Measurements from ENCODE around the gene LRRC7. TPM values are rescaled to one million over a fixed set of nuclear protein-coding genes. Genes with fewer than 3 reads are reported as not detected.

Gene LRRC7
- total and polyA plus RNA-seq, 3 experiments from 2014 or later = not detected

DNA sequence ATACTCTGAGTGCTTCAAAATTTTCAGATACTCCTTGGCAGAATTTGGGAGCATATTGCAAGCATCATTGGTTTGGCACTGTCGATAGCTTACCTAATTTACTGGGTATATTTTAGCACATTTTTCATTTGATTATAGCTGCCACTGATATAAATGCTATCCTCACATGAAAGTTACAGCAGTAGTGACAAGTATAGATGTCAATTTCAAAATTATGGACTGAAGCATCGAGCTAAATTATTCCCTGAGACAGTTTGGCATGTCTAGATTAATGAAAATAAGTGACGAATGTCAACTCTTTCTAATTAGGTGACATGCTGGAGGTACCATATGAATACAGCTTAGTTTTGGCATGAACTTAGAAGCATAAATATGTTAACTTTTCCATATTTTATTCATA lies 83.1 kb downstream of the LRRC7 start:
- no peak overlapping the region for H3K4me3 Mint-ChIP-seq
- no peaks in the 10 kb centered on the region for H3K27me3 ChIP-seq (ENCODE audit: insufficient read depth, low read length, poor library complexity, severe bottlenecking)
- no peak overlapping the region for H3K4me3 ChIP-seq (ENCODE audit: low read length)
- H3K9me3 Mint-ChIP-seq = peaks cover 0 to 23% (median 0%) of the 10 kb centered on the region in 5 donors
- no peaks in the 10 kb centered on the region for H3K27me3 Mint-ChIP-seq
- H3K36me3 Mint-ChIP-seq = no peaks in the 10 kb centered on the region
- H3K27ac ChIP-seq (ENCODE audit: low read depth, low read length) = no peak overlapping the region
- POLR2A ChIA-PET = no interaction called here
- no peaks in the 10 kb centered on the region for H3K4me1 Mint-ChIP-seq
- no peaks in the 10 kb centered on the region for H3K36me3 ChIP-seq (ENCODE audit: insufficient read depth, low read length)
- H3K9me3 ChIP-seq (ENCODE audit: low read length) = no peaks in the 10 kb centered on the region
- CTCF ChIA-PET = no interaction called here
- H3K27ac Mint-ChIP-seq = no peak overlapping the region
- DNase-seq = no peak
- no peaks in the 10 kb centered on the region for H3K4me1 ChIP-seq (ENCODE audit: insufficient read depth, low read length)

DNA sequence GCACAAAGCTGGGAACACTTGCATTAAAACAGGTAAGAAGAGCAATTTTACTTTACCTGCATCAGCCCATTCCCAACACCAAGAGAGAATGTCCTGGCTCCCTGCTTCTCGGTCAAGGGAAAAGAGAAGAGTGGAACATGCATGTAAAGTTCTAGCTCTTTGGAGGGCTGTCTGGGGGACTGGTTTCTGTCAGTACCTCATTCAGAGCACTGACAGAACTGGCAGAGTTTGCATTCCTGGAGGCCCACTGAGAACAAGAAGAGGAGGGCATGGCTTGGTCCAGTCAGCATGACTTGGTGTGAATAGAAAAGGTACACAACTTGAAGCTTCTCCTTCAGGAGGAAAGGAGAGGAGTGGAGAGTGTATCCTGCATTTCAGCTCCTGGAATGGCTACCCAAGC lies 83.9 kb downstream of the LRRC7 start:
- ChIA-PET CTCF (no interaction called here), POLR2A (no interaction called here)
- H3K27me3 ChIP-seq (ENCODE audit: insufficient read depth, low read length, poor library complexity, severe bottlenecking) = no peaks in the 10 kb centered on the region
- H3K9me3 Mint-ChIP-seq = peaks cover 0 to 24% (median 0%) of the 10 kb centered on the region in 5 donors
- H3K9me3 ChIP-seq (ENCODE audit: low read length) = no peaks in the 10 kb centered on the region
- no peak overlapping the region for H3K27ac Mint-ChIP-seq
- H3K4me3 Mint-ChIP-seq = no peak overlapping the region
- no peaks in the 10 kb centered on the region for H3K36me3 Mint-ChIP-seq
- no peak overlapping the region for H3K4me3 ChIP-seq (ENCODE audit: low read length)
- no peaks in the 10 kb centered on the region for H3K4me1 ChIP-seq (ENCODE audit: insufficient read depth, low read length)
- no peaks in the 10 kb centered on the region for H3K4me1 Mint-ChIP-seq
- DNase-seq = no peak
- H3K36me3 ChIP-seq (ENCODE audit: insufficient read depth, low read length) = no peaks in the 10 kb centered on the region
- H3K27ac ChIP-seq (ENCODE audit: low read depth, low read length) = no peak overlapping the region
- no peaks in the 10 kb centered on the region for H3K27me3 Mint-ChIP-seq

DNA sequence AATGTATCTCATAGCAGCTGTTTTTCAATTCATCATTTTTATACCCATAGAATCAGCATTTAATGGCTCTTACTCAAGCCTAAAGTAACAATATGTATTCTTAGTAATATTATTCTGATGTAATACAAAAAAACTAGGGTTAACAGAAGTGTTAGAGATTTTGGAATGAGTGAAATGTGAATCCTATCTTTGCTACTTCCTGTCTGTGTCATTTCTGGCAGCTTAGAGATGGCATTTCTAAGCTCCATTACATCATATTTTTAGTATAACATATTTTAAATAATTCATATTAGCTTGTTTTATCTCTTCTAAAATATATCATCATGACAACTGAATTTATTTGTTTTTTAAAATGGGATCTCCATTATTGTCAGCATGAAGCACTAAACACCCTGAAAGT lies 90.2 kb downstream of the LRRC7 start:
- Histone ChIP-seq H3K4me1 (ENCODE audit: insufficient read depth, low read length) (no peaks in the 10 kb centered on the region), H3K27me3 (ENCODE audit: insufficient read depth, low read length, poor library complexity, severe bottlenecking) (no peaks in the 10 kb centered on the region), H3K27ac (ENCODE audit: low read depth, low read length) (no peak overlapping the region), H3K9me3 (ENCODE audit: low read length) (no peaks in the 10 kb centered on the region), H3K4me3 (ENCODE audit: low read length) (no peak overlapping the region), H3K36me3 (ENCODE audit: insufficient read depth, low read length) (no peaks in the 10 kb centered on the region)
- DNase-seq = no peak
- H3K27me3 Mint-ChIP-seq = no peaks in the 10 kb centered on the region
- no peak overlapping the region for H3K27ac Mint-ChIP-seq
- H3K9me3 Mint-ChIP-seq = peaks cover 0 to 26% (median 0%) of the 10 kb centered on the region in 5 donors
- ChIA-PET POLR2A (no interaction called here), CTCF (no interaction called here)
- H3K4me3 Mint-ChIP-seq = no peak overlapping the region
- H3K4me1 Mint-ChIP-seq = no peaks in the 10 kb centered on the region
- peaks cover 0 to 1% (median 0%) of the 10 kb centered on the region in 3 donors for H3K36me3 Mint-ChIP-seq

DNA sequence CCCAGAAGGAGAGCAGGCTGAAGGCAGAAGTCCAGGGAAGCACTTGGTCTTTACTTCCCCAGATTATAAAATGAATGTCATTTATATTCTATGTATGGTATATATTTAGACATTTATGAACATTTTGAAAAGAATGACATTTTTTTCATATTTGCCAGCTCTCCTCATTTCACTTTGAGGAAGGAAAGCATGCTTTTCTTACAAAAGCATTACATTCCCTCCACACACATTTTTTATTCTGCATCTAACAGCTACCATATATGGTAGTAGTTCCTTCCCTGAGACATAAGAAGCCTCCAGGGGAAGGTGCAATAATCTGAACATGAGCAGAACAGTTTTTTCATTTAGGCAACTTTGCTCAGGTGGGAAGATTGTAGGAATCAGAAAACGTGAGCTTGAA lies 94.0 kb downstream of the LRRC7 start:
- POLR2A ChIA-PET = no interaction called here
- H3K9me3 Mint-ChIP-seq = peaks cover 0 to 38% (median 18%) of the 10 kb centered on the region in 5 donors
- H3K27me3 Mint-ChIP-seq = no peaks in the 10 kb centered on the region
- H3K36me3 Mint-ChIP-seq = peaks cover 0 to 1% (median 0%) of the 10 kb centered on the region in 3 donors
- CTCF ChIA-PET = no interaction called here
- Histone ChIP-seq H3K4me3 (ENCODE audit: low read length) (no peak overlapping the region), H3K36me3 (ENCODE audit: insufficient read depth, low read length) (no peaks in the 10 kb centered on the region), H3K27me3 (ENCODE audit: insufficient read depth, low read length, poor library complexity, severe bottlenecking) (no peaks in the 10 kb centered on the region), H3K9me3 (ENCODE audit: low read length) (no peaks in the 10 kb centered on the region), H3K4me1 (ENCODE audit: insufficient read depth, low read length) (no peaks in the 10 kb centered on the region), H3K27ac (ENCODE audit: low read depth, low read length) (no peak overlapping the region)
- H3K4me1 Mint-ChIP-seq = no peaks in the 10 kb centered on the region
- no peak for DNase-seq
- H3K27ac Mint-ChIP-seq = no peak overlapping the region
- no peak overlapping the region for H3K4me3 Mint-ChIP-seq

DNA sequence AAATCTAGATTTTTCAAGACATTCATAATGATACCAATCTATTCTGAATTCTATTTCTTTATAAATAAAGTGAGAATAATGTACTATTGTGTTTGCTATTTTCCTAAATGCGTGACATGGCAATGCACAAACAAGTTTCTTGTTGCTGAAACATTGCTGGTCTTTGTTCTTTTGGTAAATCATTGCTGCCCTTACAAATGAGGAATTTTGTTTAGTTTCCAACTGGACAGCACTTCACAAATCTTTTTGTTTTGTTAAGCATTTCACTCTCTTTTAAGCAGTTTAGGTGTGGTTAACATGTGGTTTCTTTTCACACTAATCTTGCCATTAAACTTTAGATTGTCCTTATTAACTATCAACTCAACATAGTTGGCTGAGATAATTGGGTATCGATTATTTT lies 94.6 kb downstream of the LRRC7 start:
- Histone ChIP-seq H3K9me3 (ENCODE audit: low read length) (no peaks in the 10 kb centered on the region), H3K27ac (ENCODE audit: low read depth, low read length) (no peak overlapping the region), H3K4me3 (ENCODE audit: low read length) (no peak overlapping the region), H3K36me3 (ENCODE audit: insufficient read depth, low read length) (no peaks in the 10 kb centered on the region), H3K27me3 (ENCODE audit: insufficient read depth, low read length, poor library complexity, severe bottlenecking) (no peaks in the 10 kb centered on the region), H3K4me1 (ENCODE audit: insufficient read depth, low read length) (no peaks in the 10 kb centered on the region)
- ChIA-PET CTCF (no interaction called here), POLR2A (no interaction called here)
- H3K36me3 Mint-ChIP-seq = peaks cover 0 to 1% (median 0%) of the 10 kb centered on the region in 3 donors
- H3K9me3 Mint-ChIP-seq = peaks cover 0 to 44% (median 18%) of the 10 kb centered on the region in 5 donors
- H3K27me3 Mint-ChIP-seq = peaks cover 0 to 1% of the 10 kb centered on the region in 2 donors
- H3K27ac Mint-ChIP-seq = no peak overlapping the region
- no peaks in the 10 kb centered on the region for H3K4me1 Mint-ChIP-seq
- DNase-seq = no peak
- no peak overlapping the region for H3K4me3 Mint-ChIP-seq

DNA sequence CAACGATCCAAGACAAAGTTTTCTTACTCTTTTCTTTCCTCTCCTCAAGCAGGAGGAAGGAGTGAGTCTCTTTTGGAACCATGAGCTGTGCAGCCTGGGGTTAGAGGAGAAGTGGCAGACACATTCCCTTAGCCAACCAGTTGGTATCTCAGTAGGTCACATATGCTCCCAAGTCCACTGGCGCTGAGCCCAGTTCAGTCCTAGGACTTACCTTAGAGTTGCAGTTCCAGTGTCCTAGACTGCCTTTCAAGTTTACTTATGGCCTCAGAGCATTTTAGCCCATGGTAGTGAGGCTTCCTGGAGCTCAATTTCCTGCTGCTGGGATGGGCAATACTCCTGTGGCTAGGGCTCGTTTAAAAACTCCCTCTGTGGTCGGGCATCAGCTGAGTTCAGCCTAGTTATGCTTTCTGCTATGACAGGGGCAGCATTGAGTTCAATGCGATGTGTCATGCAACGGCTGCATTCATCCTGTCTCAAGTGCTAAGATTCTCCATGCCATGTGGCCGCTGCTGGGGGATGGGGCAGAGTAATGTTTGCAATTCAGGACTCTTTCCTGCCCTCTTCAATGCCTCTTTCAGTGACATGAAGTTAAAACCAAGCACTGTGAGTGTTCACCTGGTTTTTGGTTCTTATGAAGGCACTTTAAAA lies 103.8 kb downstream of the LRRC7 start:
- H3K27ac Mint-ChIP-seq = no peak overlapping the region
- Histone ChIP-seq H3K27me3 (ENCODE audit: insufficient read depth, low read length, poor library complexity, severe bottlenecking) (no peaks in the 10 kb centered on the region), H3K9me3 (ENCODE audit: low read length) (peaks cover 4% of the 10 kb centered on the region), H3K4me3 (ENCODE audit: low read length) (no peak overlapping the region), H3K36me3 (ENCODE audit: insufficient read depth, low read length) (no peaks in the 10 kb centered on the region), H3K27ac (ENCODE audit: low read depth, low read length) (no peak overlapping the region), H3K4me1 (ENCODE audit: insufficient read depth, low read length) (no peaks in the 10 kb centered on the region)
- no peak for DNase-seq
- H3K4me1 Mint-ChIP-seq = no peaks in the 10 kb centered on the region
- H3K27me3 Mint-ChIP-seq = peaks cover 0 to 1% of the 10 kb centered on the region in 2 donors
- POLR2A ChIA-PET = no interaction called here
- CTCF ChIA-PET = no interaction called here
- H3K4me3 Mint-ChIP-seq = no peak overlapping the region
- no peaks in the 10 kb centered on the region for H3K36me3 Mint-ChIP-seq
- peaks cover 0 to 27% (median 5%) of the 10 kb centered on the region in 5 donors for H3K9me3 Mint-ChIP-seq

DNA sequence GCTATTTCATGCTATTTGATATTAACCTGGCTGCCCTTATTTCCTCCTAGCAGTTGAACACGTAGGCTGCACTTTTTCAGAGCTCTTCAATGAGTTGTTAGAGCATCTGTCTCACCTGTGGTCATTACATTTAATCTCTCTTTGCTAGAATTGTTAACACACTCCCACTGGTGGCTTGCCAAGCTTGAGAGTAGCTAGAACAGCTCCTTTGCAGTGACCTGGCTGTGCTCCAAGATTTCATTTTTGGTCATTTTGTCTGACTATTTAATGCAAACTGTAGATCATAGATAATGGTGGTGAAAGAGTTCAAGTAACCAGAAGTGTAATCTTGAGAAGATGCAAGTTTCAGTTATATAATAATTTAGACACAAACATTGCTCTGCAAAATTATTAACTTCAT lies 105.6 kb downstream of the LRRC7 start:
- peaks cover 0 to 21% (median 4%) of the 10 kb centered on the region in 5 donors for H3K9me3 Mint-ChIP-seq
- H3K27ac ChIP-seq (ENCODE audit: low read depth, low read length) = no peak overlapping the region
- CTCF ChIA-PET = no interaction called here
- no peaks in the 10 kb centered on the region for H3K36me3 Mint-ChIP-seq
- POLR2A ChIA-PET = no interaction called here
- DNase-seq = no peak
- H3K4me3 ChIP-seq (ENCODE audit: low read length) = no peak overlapping the region
- no peak overlapping the region for H3K4me3 Mint-ChIP-seq
- no peaks in the 10 kb centered on the region for H3K36me3 ChIP-seq (ENCODE audit: insufficient read depth, low read length)
- no peaks in the 10 kb centered on the region for H3K27me3 Mint-ChIP-seq
- H3K9me3 ChIP-seq (ENCODE audit: low read length) = peaks cover 4% of the 10 kb centered on the region
- H3K27ac Mint-ChIP-seq = no peak overlapping the region
- no peaks in the 10 kb centered on the region for H3K27me3 ChIP-seq (ENCODE audit: insufficient read depth, low read length, poor library complexity, severe bottlenecking)
- H3K4me1 Mint-ChIP-seq = no peaks in the 10 kb centered on the region
- H3K4me1 ChIP-seq (ENCODE audit: insufficient read depth, low read length) = no peaks in the 10 kb centered on the region

DNA sequence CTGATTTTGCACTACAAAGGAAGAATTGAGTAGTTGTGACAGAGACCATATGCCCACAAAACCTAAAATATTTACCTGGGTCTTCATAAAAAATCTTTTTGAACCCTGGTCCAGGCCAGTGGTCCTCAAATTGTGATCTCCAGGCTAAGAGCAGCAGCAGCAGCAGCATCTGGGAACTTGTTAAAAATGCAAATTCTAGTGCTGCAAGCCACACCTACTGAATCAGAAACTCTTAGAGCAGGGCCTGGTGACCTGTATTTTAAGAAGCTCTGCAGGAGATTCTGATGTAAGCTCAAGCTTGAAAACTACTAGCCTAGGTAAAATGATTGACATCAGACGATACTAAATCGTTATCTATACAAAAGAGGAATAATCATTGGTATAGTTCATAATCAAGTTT lies 112.2 kb downstream of the LRRC7 start:
- H3K36me3 ChIP-seq (ENCODE audit: insufficient read depth, low read length) = no peaks in the 10 kb centered on the region
- H3K4me3 ChIP-seq (ENCODE audit: low read length) = no peak overlapping the region
- H3K9me3 Mint-ChIP-seq = peaks cover 3 to 33% (median 15%) of the 10 kb centered on the region in 5 donors
- no peak overlapping the region for H3K27ac Mint-ChIP-seq
- ChIA-PET CTCF (no interaction called here), POLR2A (no interaction called here)
- H3K27me3 ChIP-seq (ENCODE audit: insufficient read depth, low read length, poor library complexity, severe bottlenecking) = no peaks in the 10 kb centered on the region
- no peak overlapping the region for H3K4me3 Mint-ChIP-seq
- DNase-seq = no peak
- H3K36me3 Mint-ChIP-seq = no peaks in the 10 kb centered on the region
- no peak overlapping the region for H3K27ac ChIP-seq (ENCODE audit: low read depth, low read length)
- no peaks in the 10 kb centered on the region for H3K4me1 ChIP-seq (ENCODE audit: insufficient read depth, low read length)
- H3K9me3 ChIP-seq (ENCODE audit: low read length) = no peaks in the 10 kb centered on the region
- peaks cover 0 to 1% of the 10 kb centered on the region in 2 donors for H3K27me3 Mint-ChIP-seq
- H3K4me1 Mint-ChIP-seq = no peaks in the 10 kb centered on the region

Data from CD8-positive, alpha-beta memory T cell (primary cell).